ENCODE measurements around the gene ETV5.
A peak's percentile ranks its signal among the peaks of the same experiment; 100 is the strongest.

Gene ETV5

DNA sequence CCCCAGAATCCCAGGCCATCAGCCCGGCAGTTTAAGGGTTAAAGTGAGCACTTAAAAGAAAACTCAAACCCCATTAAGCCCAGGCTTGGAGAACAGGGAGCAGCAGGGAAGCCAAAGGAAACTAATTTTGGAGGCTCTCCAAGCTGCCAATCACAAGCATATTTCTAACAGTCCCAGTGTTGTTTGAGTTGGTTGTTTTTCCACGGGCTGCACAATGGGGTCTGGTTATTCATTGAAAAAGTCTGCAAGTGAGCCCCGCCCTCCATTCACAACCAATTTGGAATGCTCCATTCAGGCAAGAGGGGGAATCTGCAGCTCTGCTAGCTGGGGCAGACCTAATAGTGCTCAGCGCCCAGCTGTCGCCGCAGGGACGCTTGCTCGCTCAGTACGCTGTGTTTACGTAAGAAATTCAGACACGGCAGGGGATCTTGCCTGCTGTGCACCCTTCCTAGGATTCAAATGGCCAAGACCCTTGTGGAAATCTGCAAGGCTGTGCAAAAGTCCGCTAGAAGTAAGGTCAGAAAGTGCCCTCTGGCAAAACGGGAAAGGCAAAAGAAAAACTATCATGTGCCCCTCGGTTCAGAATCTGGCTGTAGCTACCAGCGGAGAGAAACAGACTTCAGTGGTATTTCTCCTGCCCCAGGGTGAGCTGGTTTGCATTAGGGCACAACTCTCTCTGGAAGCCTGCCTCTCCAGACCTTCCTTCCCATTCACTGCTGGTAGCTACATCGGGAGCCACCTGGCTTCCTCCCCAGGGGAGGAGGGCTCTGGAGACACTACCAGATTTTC is 11.0 kb downstream of the ETV5 start (continued):
- TF ChIP-seq, protein P1, sequence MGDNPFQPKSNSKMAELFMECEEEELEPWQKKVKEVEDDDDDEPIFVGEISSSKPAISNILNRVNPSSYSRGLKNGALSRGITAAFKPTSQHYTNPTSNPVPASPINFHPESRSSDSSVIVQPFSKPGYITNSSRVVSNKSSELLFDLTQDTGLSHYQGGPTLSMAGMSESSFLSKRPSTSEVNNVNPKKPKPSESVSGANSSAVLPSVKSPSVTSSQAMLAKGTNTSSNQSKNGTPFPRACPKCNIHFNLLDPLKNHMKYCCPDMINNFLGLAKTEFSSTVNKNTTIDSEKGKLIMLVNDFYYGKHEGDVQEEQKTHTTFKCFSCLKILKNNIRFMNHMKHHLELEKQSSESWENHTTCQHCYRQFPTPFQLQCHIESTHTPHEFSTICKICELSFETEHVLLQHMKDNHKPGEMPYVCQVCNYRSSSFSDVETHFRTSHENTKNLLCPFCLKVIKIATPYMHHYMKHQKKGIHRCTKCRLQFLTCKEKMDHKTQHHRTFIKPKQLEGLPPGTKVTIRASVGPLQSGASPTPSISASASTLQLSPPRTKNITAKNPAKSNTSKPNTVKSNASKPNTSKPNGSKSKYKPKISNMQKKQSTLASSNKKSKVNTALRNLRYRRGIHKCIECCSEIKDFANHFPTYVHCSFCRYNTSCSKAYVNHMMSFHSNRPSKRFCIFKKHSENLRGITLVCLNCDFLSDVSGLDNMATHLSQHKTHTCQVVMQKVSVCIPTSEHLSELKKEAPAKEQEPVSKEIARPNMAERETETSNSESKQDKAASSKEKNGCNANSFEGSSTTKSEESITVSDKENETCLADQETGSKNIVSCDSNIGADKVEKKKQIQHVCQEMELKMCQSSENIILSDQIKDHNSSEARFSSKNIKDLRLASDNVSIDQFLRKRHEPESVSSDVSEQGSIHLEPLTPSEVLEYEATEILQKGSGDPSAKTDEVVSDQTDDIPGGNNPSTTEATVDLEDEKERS (tag by site-specific recombination; IDR thresholded peaks at IDR 0.05), result no peak
- TF ChIP-seq IKZF3 (tag by site-specific recombination; IDR thresholded peaks at IDR 0.05) (peak; percentile 65), ZNF292 (tag by site-specific recombination; IDR thresholded peaks at IDR 0.05; ENCODE audit: borderline replicate concordance, low read depth) (no peak), ZNF791 (tag by site-specific recombination; IDR thresholded peaks at IDR 0.05) (no peak), HOXA7 (CRISPR knock-in tag; IDR thresholded peaks at IDR 0.05; ENCODE audit: borderline replicate concordance) (no peak), ZNF571 (tag by site-specific recombination; IDR thresholded peaks at IDR 0.05) (no peak), ZFHX2 (tag by site-specific recombination; conservative IDR thresholded peaks at IDR 0.05) (no peak), ZNF23 (tag by site-specific recombination; IDR thresholded peaks at IDR 0.05; ENCODE audit: borderline replicate concordance) (no peak), ZNF596 (tag by site-specific recombination; IDR thresholded peaks at IDR 0.05) (no peak), ZNF366 (tag by site-specific recombination; conservative IDR thresholded peaks at IDR 0.05) (no peak), GLIS1 (tag by site-specific recombination; IDR thresholded peaks at IDR 0.05) (peak; percentile 70), ZNF433 (tag by site-specific recombination; IDR thresholded peaks at IDR 0.05; ENCODE audit: low read depth) (no peak), KLF9 (tag by site-specific recombination; IDR thresholded peaks at IDR 0.05; ENCODE audit: low read depth) (peak; percentile 27; the same call in 1 of the 2 replicates), ZNF24 (tag by site-specific recombination; IDR thresholded peaks at IDR 0.05) (no peak), ZNF350 (tag by site-specific recombination; IDR thresholded peaks at IDR 0.05) (no peak), ZFP3 (tag by site-specific recombination; IDR thresholded peaks at IDR 0.05; ENCODE audit: low read depth) (no peak)
- TF ChIP-seq, protein P2, sequence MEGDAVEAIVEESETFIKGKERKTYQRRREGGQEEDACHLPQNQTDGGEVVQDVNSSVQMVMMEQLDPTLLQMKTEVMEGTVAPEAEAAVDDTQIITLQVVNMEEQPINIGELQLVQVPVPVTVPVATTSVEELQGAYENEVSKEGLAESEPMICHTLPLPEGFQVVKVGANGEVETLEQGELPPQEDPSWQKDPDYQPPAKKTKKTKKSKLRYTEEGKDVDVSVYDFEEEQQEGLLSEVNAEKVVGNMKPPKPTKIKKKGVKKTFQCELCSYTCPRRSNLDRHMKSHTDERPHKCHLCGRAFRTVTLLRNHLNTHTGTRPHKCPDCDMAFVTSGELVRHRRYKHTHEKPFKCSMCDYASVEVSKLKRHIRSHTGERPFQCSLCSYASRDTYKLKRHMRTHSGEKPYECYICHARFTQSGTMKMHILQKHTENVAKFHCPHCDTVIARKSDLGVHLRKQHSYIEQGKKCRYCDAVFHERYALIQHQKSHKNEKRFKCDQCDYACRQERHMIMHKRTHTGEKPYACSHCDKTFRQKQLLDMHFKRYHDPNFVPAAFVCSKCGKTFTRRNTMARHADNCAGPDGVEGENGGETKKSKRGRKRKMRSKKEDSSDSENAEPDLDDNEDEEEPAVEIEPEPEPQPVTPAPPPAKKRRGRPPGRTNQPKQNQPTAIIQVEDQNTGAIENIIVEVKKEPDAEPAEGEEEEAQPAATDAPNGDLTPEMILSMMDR (tag by site-specific recombination; IDR thresholded peaks at IDR 0.05), result no peak
- TF ChIP-seq, protein P3, sequence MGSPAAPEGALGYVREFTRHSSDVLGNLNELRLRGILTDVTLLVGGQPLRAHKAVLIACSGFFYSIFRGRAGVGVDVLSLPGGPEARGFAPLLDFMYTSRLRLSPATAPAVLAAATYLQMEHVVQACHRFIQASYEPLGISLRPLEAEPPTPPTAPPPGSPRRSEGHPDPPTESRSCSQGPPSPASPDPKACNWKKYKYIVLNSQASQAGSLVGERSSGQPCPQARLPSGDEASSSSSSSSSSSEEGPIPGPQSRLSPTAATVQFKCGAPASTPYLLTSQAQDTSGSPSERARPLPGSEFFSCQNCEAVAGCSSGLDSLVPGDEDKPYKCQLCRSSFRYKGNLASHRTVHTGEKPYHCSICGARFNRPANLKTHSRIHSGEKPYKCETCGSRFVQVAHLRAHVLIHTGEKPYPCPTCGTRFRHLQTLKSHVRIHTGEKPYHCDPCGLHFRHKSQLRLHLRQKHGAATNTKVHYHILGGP (tag by site-specific recombination; IDR thresholded peaks at IDR 0.05), result no peak
- TF ChIP-seq, protein P4, sequence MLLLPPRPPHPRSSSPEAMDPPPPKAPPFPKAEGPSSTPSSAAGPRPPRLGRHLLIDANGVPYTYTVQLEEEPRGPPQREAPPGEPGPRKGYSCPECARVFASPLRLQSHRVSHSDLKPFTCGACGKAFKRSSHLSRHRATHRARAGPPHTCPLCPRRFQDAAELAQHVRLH (tag by site-specific recombination; IDR thresholded peaks at IDR 0.05), result no peak
- TF ChIP-seq, protein P5, sequence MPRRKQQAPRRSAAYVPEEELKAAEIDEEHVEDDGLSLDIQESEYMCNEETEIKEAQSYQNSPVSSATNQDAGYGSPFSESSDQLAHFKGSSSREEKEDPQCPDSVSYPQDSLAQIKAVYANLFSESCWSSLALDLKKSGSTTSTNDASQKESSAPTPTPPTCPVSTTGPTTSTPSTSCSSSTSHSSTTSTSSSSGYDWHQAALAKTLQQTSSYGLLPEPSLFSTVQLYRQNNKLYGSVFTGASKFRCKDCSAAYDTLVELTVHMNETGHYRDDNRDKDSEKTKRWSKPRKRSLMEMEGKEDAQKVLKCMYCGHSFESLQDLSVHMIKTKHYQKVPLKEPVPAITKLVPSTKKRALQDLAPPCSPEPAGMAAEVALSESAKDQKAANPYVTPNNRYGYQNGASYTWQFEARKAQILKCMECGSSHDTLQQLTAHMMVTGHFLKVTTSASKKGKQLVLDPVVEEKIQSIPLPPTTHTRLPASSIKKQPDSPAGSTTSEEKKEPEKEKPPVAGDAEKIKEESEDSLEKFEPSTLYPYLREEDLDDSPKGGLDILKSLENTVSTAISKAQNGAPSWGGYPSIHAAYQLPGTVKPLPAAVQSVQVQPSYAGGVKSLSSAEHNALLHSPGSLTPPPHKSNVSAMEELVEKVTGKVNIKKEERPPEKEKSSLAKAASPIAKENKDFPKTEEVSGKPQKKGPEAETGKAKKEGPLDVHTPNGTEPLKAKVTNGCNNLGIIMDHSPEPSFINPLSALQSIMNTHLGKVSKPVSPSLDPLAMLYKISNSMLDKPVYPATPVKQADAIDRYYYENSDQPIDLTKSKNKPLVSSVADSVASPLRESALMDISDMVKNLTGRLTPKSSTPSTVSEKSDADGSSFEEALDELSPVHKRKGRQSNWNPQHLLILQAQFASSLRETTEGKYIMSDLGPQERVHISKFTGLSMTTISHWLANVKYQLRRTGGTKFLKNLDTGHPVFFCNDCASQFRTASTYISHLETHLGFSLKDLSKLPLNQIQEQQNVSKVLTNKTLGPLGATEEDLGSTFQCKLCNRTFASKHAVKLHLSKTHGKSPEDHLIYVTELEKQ (tag by site-specific recombination; IDR thresholded peaks at IDR 0.05; ENCODE audit: borderline replicate concordance), result no peak
- TF ChIP-seq, protein P6, sequence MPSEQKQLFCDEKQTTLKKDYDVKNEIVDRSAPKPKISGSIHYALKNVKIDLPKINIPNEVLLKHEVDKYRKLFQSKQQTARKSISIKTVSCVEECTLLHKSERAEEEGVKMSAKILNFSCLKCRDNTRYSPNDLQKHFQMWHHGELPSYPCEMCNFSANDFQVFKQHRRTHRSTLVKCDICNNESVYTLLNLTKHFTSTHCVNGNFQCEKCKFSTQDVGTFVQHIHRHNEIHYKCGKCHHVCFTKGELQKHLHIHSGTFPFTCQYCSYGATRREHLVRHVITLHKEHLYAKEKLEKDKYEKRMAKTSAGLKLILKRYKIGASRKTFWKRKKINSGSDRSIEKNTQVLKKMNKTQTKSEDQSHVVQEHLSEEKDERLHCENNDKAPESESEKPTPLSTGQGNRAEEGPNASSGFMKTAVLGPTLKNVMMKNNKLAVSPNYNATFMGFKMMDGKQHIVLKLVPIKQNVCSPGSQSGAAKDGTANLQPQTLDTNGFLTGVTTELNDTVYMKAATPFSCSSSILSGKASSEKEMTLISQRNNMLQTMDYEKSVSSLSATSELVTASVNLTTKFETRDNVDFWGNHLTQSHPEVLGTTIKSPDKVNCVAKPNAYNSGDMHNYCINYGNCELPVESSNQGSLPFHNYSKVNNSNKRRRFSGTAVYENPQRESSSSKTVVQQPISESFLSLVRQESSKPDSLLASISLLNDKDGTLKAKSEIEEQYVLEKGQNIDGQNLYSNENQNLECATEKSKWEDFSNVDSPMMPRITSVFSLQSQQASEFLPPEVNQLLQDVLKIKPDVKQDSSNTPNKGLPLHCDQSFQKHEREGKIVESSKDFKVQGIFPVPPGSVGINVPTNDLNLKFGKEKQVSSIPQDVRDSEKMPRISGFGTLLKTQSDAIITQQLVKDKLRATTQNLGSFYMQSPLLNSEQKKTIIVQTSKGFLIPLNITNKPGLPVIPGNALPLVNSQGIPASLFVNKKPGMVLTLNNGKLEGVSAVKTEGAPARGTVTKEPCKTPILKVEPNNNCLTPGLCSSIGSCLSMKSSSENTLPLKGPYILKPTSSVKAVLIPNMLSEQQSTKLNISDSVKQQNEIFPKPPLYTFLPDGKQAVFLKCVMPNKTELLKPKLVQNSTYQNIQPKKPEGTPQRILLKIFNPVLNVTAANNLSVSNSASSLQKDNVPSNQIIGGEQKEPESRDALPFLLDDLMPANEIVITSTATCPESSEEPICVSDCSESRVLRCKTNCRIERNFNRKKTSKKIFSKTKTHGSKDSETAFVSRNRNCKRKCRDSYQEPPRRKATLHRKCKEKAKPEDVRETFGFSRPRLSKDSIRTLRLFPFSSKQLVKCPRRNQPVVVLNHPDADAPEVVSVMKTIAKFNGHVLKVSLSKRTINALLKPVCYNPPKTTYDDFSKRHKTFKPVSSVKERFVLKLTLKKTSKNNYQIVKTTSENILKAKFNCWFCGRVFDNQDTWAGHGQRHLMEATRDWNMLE (tag by site-specific recombination; conservative IDR thresholded peaks at IDR 0.05; ENCODE audit: low read depth), result no peak
- TF ChIP-seq, protein P7, sequence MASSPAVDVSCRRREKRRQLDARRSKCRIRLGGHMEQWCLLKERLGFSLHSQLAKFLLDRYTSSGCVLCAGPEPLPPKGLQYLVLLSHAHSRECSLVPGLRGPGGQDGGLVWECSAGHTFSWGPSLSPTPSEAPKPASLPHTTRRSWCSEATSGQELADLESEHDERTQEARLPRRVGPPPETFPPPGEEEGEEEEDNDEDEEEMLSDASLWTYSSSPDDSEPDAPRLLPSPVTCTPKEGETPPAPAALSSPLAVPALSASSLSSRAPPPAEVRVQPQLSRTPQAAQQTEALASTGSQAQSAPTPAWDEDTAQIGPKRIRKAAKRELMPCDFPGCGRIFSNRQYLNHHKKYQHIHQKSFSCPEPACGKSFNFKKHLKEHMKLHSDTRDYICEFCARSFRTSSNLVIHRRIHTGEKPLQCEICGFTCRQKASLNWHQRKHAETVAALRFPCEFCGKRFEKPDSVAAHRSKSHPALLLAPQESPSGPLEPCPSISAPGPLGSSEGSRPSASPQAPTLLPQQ (tag by site-specific recombination; IDR thresholded peaks at IDR 0.05), result peak; percentile 70; the same call in 1 of the 2 replicates
